Panc1 (cell line): ENCODE results near the gene LONRF2. TPM values are rescaled to one million over a fixed set of nuclear protein-coding genes. Genes with fewer than 3 reads are reported as not detected.

Experiments used
- ATAC-seq: fragments of 200-7000 bp; cut with Tn5 transposase; 2 replicates; pipeline ENCODE4 v1.9.1; 2020; ENCODE audit warnings: mild to moderate bottlenecking, moderate library complexity
- BruUV-seq: library from RNA; stranded (reverse); fragments of 400-500 nt; replicated peaks from 2 replicates; lab custom pipeline; 2021; lab: Mats Ljungman, UMichigan
- CTCF ChIA-PET: fragments of 300-600 bp; sonication (Branson Sonifier 250); formaldehyde crosslinking; loops from one replicate; lab custom pipeline; 2022; ENCODE audit warnings: antibody characterized with exemption; lab: Charles Lee
- POLR2A ChIA-PET: fragments of 300-600 bp; sonication (Branson Sonifier 250); formaldehyde crosslinking; loops from one replicate; lab custom pipeline; 2022; ENCODE audit warnings: antibody characterized with exemption; lab: Charles Lee
- DNase-seq: peaks from one replicate; pipeline ENCODE4 v3.0.0-alpha.2; 2010; ENCODE audit warnings: low read depth, low spot score
- H3K27ac ChIP-seq: 2 replicates; pipeline ENCODE4 v1.5.1; 2011; ENCODE audit warnings: mild to moderate bottlenecking, low read length, inconsistent platforms
- H3K27me3 ChIP-seq: fragments of 200-500 bp; sonication (Bioruptor generic); 2 replicates; pipeline ENCODE4 v1.6.0; 2014; ENCODE audit warnings: low read length, inconsistent platforms; ENCODE audit not compliant: control insufficient read depth, insufficient read depth
- H3K36me3 ChIP-seq: fragments of 200-500 bp; sonication (Bioruptor generic); 2 replicates; pipeline ENCODE4 v1.5.1; 2014; ENCODE audit warnings: inconsistent platforms, mild to moderate bottlenecking, low read length, moderate library complexity; ENCODE audit not compliant: control insufficient read depth, insufficient read depth
- H3K4me1 ChIP-seq: 2 replicates; pipeline ENCODE4 v1.5.1; 2011; ENCODE audit warnings: inconsistent platforms, mild to moderate bottlenecking, low read length, moderate library complexity; ENCODE audit not compliant: control insufficient read depth, insufficient read depth
- H3K4me3 ChIP-seq, 2 experiments: 2 replicates each; pipeline ENCODE4 v1.5.1; 2011 to 2012; ENCODE audit warnings: low read depth in 2 of 2, low read length in 2 of 2, mild to moderate bottlenecking in 2 of 2, inconsistent platforms in 1 of 2, moderate library complexity in 1 of 2
- H3K9me3 ChIP-seq: fragments of 200-500 bp; sonication (Bioruptor generic); 2 replicates; pipeline ENCODE4 v1.5.1; 2014; ENCODE audit warnings: low read depth, mild to moderate bottlenecking, inconsistent platforms, low read length, moderate library complexity; ENCODE audit not compliant: control insufficient read depth, insufficient read depth
- CTCF ChIP-seq: fragments of 450-650 bp; IDR thresholded peaks from 2 replicates; pipeline ENCODE4 v1.5.1; 2017; ENCODE audit warnings: mild to moderate bottlenecking
- POLR2AphosphoS5 ChIP-seq: IDR thresholded peaks from 2 replicates; pipeline ENCODE4 v1.6.1; 2012; ENCODE audit warnings: mild to moderate bottlenecking, low read depth, low read length, moderate library complexity
- REST ChIP-seq, 2 experiments: IDR thresholded peaks; 2 replicates each; pipeline ENCODE4 v1.6.1; 2011 to 2012; ENCODE audit warnings: low read depth in 2 of 2, control low read depth in 1 of 2, low read length in 1 of 2, mild to moderate bottlenecking in 1 of 2, moderate library complexity in 1 of 2; ENCODE audit not compliant: insufficient read depth in 1 of 2
- SIN3A ChIP-seq: IDR thresholded peaks from 2 replicates; pipeline ENCODE4 v1.6.1; 2012; ENCODE audit warnings: low read depth, mild to moderate bottlenecking, low read length, moderate library complexity, borderline replicate concordance; ENCODE audit not compliant: insufficient read depth
- TCF7L2 ChIP-seq: IDR thresholded peaks from 2 replicates; pipeline ENCODE4 v1.6.1; 2011; ENCODE audit warnings: mild to moderate bottlenecking, low read depth, low read length, inconsistent platforms
- in situ Hi-C: cut with HindIII; loops from 2 replicates; pipeline ENCODE4 v1.10.0; 2016; ENCODE audit warnings: low sequenced_read_pairs, low pct_unique_long_range_greater_than_20kb
- intact Hi-C: fragments of 100-400 bp; cut with micrococcal nuclease; formaldehyde crosslinking; loops from one replicate; pipeline ENCODE4 v1.10.0; 2022; ENCODE audit not compliant: unreplicated experiment
- total RNA-seq: library from RNA; stranded (reverse); gene quantifications from one replicate; pipeline ENCODE4 v1.2.1, GENCODE V29; 2021; ENCODE audit not compliant: unreplicated experiment

LONRF2 gene
- total RNA-seq, 1 experiment from 2014 or later, result 12.9 TPM

DNA sequence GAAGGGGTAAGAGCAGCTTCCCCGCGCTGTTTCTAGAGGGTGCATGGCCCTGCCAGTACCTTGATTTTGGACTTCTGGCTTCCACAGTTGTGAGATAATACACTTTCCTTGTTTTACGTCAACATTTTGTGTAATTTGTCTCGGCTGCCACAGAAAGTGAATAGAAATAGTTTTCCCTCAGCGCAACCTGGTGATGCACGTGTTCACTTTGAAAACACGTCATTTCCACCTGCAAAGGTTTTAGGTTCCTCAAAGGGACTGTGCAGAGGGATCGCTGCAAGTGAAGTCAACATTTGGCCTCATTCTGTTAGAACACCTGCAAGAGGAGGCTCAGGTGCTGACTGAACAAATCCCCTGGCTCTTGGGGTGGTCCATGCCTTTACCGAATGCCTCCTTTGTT, 71.7 kb downstream of the LONRF2 start:
- DNase-seq, result no peak
- H3K27ac ChIP-seq, result no peak overlapping the region
- no peaks in the 10 kb centered on the region for H3K4me1 ChIP-seq
- no peaks in the 10 kb centered on the region for H3K36me3 ChIP-seq
- H3K27me3 ChIP-seq, result 0 out of 2 replicates have a peak, but pooled peaks cover 2% of the 10 kb centered on the region
- TF ChIP-seq CTCF, result no peak
- TF ChIP-seq REST (IDR thresholded peaks at IDR 0.05; ENCODE audit: insufficient read depth in 1 of 2, low read depth in 2 of 2, low read length in 1 of 2), result no peak
- no peak for TF ChIP-seq TCF7L2
- TF ChIP-seq SIN3A, result no peak
- no peak for TF ChIP-seq POLR2AphosphoS5
- in situ Hi-C loops (no loop called here), intact Hi-C loops (no loop called here)
- H3K4me3 ChIP-seq, result no peak overlapping the region
- no peaks in the 10 kb centered on the region for H3K9me3 ChIP-seq
- ChIA-PET CTCF (no interaction called here), POLR2A (no interaction called here)
- no TSS peak for BruUV-seq
- ATAC-seq, result no peak

- intact Hi-C loops, result loop anchor here (10.0 kb wide), 1 partner anchor 524 kb away; no protein-coding TSS in a partner anchor
- BruUV-seq, result no TSS peak
These were observed 73.3 kb downstream of the LONRF2 start for GRCh38 chr2:100248971-100249370.

More at GRCh38 chr2:100248971-100249370, 73.3 kb downstream of the LONRF2 start:
- H3K36me3 ChIP-seq, result no peaks in the 10 kb centered on the region
- no peak for TF ChIP-seq REST (IDR thresholded peaks at IDR 0.05; ENCODE audit: insufficient read depth in 1 of 2, low read depth in 2 of 2, low read length in 1 of 2)
- no peak for TF ChIP-seq CTCF
- no peak for TF ChIP-seq TCF7L2
- no peak for TF ChIP-seq POLR2AphosphoS5
- TF ChIP-seq SIN3A, result no peak
- in situ Hi-C loops, result no loop called here
- ChIA-PET CTCF (no interaction called here), POLR2A (no interaction called here)
- H3K9me3 ChIP-seq, result no peaks in the 10 kb centered on the region
- H3K4me3 ChIP-seq, result no peak overlapping the region
- ATAC-seq (no peak), DNase-seq (no peak)
- no peak overlapping the region for H3K27ac ChIP-seq
- H3K4me1 ChIP-seq, result no peaks in the 10 kb centered on the region
- H3K27me3 ChIP-seq, result 0 out of 2 replicates have a peak, but pooled peaks cover 2% of the 10 kb centered on the region
